Neuronal stem cell (in vitro differentiated cells): ENCODE measurements around the gene BAZ2B.

Experiments
- DNase-seq: peaks from one replicate; pipeline ENCODE4 v3.0.0-alpha.2; 2013; ENCODE audit warnings: low spot score
- H2AFZ ChIP-seq: one replicate; pipeline ENCODE4 v1.6.1; 2013; ENCODE audit warnings: mild to moderate bottlenecking, low read length, inconsistent platforms
- H2AK5ac ChIP-seq: 2 replicates; pipeline ENCODE4 v1.6.1; 2013; ENCODE audit warnings: low read depth, mild to moderate bottlenecking, inconsistent platforms, low read length, moderate library complexity, mixed read lengths
- H2BK120ac ChIP-seq: 2 replicates; pipeline ENCODE4 v1.6.1; 2013; ENCODE audit warnings: low read depth, mild to moderate bottlenecking, inconsistent platforms, low read length, moderate library complexity, mixed read lengths
- H2BK12ac ChIP-seq: one replicate; pipeline ENCODE4 v1.6.1; 2013; ENCODE audit warnings: low read length, inconsistent platforms
- H2BK15ac ChIP-seq: 2 replicates; pipeline ENCODE4 v1.6.1; 2013; ENCODE audit warnings: mild to moderate bottlenecking, low read length, inconsistent platforms, mixed read lengths
- H2BK5ac ChIP-seq: one replicate; pipeline ENCODE4 v1.6.1; 2013; ENCODE audit warnings: inconsistent platforms, mild to moderate bottlenecking, low read length, moderate library complexity
- H3K14ac ChIP-seq: one replicate; pipeline ENCODE4 v1.6.1; 2013; ENCODE audit warnings: low read length, inconsistent platforms
- H3K18ac ChIP-seq: 2 replicates; pipeline ENCODE4 v1.6.1; 2013; ENCODE audit warnings: low read length, inconsistent platforms
- H3K23ac ChIP-seq: 2 replicates; pipeline ENCODE4 v1.6.1; 2013; ENCODE audit warnings: low read depth, mild to moderate bottlenecking, mixed read lengths, low read length, inconsistent platforms; ENCODE audit not compliant: poor library complexity
- H3K27ac ChIP-seq: replicated peaks from 3 replicates; pipeline ENCODE4 v1.5.1; 2013; ENCODE audit warnings: low read length, inconsistent platforms
- H3K27me3 ChIP-seq, 3 experiments: 2 replicates each; pipeline ENCODE4 v1.6.1; 2013; ENCODE audit warnings: low read length in 3 of 3, mild to moderate bottlenecking in 2 of 3, inconsistent platforms in 1 of 3, low read depth in 1 of 3, mixed read lengths in 1 of 3, moderate library complexity in 1 of 3; ENCODE audit not compliant: control insufficient read depth in 3 of 3, insufficient read depth in 3 of 3
- H3K36me3 ChIP-seq, 2 donors: replicated peaks in 1 of 2; 2 replicates each; pipeline ENCODE4 v1.6.1; 2013; ENCODE audit warnings: low read length in 2 of 2; ENCODE audit not compliant: control insufficient read depth in 2 of 2, insufficient read depth in 2 of 2
- H3K4ac ChIP-seq: 2 replicates; pipeline ENCODE4 v1.6.1; 2013; ENCODE audit warnings: inconsistent platforms, mild to moderate bottlenecking, low read length, moderate library complexity
- H3K4me1 ChIP-seq, 2 donors: 1 replicate in 1 of 2; 2 replicates in 1 of 2; pipeline ENCODE4 v1.6.1; 2013; ENCODE audit warnings: low read length in 2 of 2, low read depth in 1 of 2; ENCODE audit not compliant: control insufficient read depth in 2 of 2, insufficient read depth in 1 of 2
- H3K4me2 ChIP-seq: one replicate; pipeline ENCODE4 v1.6.1; 2013; ENCODE audit warnings: mild to moderate bottlenecking, low read length, inconsistent platforms; ENCODE audit not compliant: insufficient read depth, poor library complexity, severe bottlenecking
- H3K4me3 ChIP-seq, 2 donors: 2 replicates each; pipeline ENCODE4 v1.5.1; 2013; ENCODE audit warnings: low read length in 2 of 2, mild to moderate bottlenecking in 2 of 2, inconsistent platforms in 1 of 2, moderate library complexity in 1 of 2
- H3K79me1 ChIP-seq: one replicate; pipeline ENCODE4 v1.6.1; 2013; ENCODE audit warnings: low read depth, mild to moderate bottlenecking, inconsistent platforms, low read length, moderate library complexity
- H3K9ac ChIP-seq: one replicate; pipeline ENCODE4 v1.6.1; 2013; ENCODE audit warnings: mild to moderate bottlenecking, low read depth, low read length, inconsistent platforms; ENCODE audit not compliant: poor library complexity
- H3K9me3 ChIP-seq, 2 donors: replicated peaks in 1 of 2; 2 replicates each; pipeline versions ENCODE3 to v1.6.1; 2013; ENCODE audit warnings: low read length in 2 of 2, mild to moderate bottlenecking in 2 of 2, inconsistent platforms in 1 of 2, low read depth in 1 of 2, mixed read lengths in 1 of 2, moderate library complexity in 1 of 2; ENCODE audit not compliant: control insufficient read depth in 2 of 2, insufficient read depth in 1 of 2
- H4K8ac ChIP-seq: one replicate; pipeline ENCODE4 v1.6.1; 2013; ENCODE audit warnings: low read depth, mild to moderate bottlenecking, inconsistent platforms, low read length, moderate library complexity
- H4K91ac ChIP-seq: one replicate; pipeline ENCODE4 v1.6.1; 2013; ENCODE audit warnings: low read length, low read depth, mild to moderate bottlenecking, inconsistent platforms; ENCODE audit not compliant: poor library complexity
- WGBS, 2 donors: extraction: QIAGEN DNeasy Blood & Tissue Kit; methylation state at CpG; one replicate each; pipeline ENCODE4 v1.1.7; 2013; ENCODE audit warnings: missing lambda C conversion rate in 2 of 2, mixed read lengths in 1 of 2; ENCODE audit not compliant: insufficient read length in 2 of 2, insufficient replicate concordance in 1 of 2; ENCODE audit errors: extremely low coverage in 2 of 2; 5-methylcytosine and 5-hydroxymethylcytosine counted together

The BAZ2B gene

GRCh38 chr2:159290289-159290907, 325.9 kb downstream of the BAZ2B start:
- DNase-seq: no peak

GRCh38 chr2:159287733-159288132, 328.6 kb downstream of the BAZ2B start:
- Histone ChIP-seq H2BK5ac (no peak overlapping the region), H3K79me1 (peaks cover 3% of the 10 kb centered on the region), H3K9ac (no peak overlapping the region), H3K4me3 (peak overlapping the region in 1 of 2 donors; percentile 73), H3K27me3 (no peaks in the 10 kb centered on the region), H3K9me3 (no peaks in the 10 kb centered on the region), H2BK12ac (no peak overlapping the region), H2BK15ac (no peak overlapping the region), H2AFZ (peak overlapping the region; percentile 94), H3K23ac (no peak overlapping the region), H3K4me1 (peaks cover 4 to 5% of the 10 kb centered on the region in 2 donors), H4K8ac (no peak overlapping the region), H3K4me2 (no peak overlapping the region), H2BK120ac (no peak overlapping the region), H4K91ac (no peak overlapping the region), H2AK5ac (no peak overlapping the region), H3K4ac (no peak overlapping the region), H3K14ac (no peak overlapping the region), H3K36me3 (peaks cover under 1 to 2% of the 10 kb centered on the region in 2 donors), H3K27ac (no peak overlapping the region), H3K18ac (no peak overlapping the region)
- DNase-seq: no peak

More at GRCh38 chr2:159290289-159290907, 325.9 kb downstream of the BAZ2B start:
- no peak overlapping the region for H3K4ac ChIP-seq
- H2BK5ac ChIP-seq: no peak overlapping the region
- no peak overlapping the region for H2AK5ac ChIP-seq
- no peaks in the 10 kb centered on the region for H3K79me1 ChIP-seq
- H2BK15ac ChIP-seq: no peak overlapping the region
- H2BK12ac ChIP-seq: no peak overlapping the region
- no peaks in the 10 kb centered on the region for H3K27me3 ChIP-seq
- H3K4me3 ChIP-seq: no peak overlapping the region
- H3K36me3 ChIP-seq: no peaks in the 10 kb centered on the region
- no peak overlapping the region for H3K18ac ChIP-seq
- H3K9ac ChIP-seq: no peak overlapping the region
- no peak overlapping the region for H2BK120ac ChIP-seq
- H3K23ac ChIP-seq: no peak overlapping the region
- no peak overlapping the region for H4K91ac ChIP-seq
- H3K14ac ChIP-seq: no peak overlapping the region
- no peak overlapping the region for H4K8ac ChIP-seq
- H3K4me1 ChIP-seq: peaks cover 3 to 4% of the 10 kb centered on the region in 2 donors
- no peak overlapping the region for H3K27ac ChIP-seq
- no peak overlapping the region for H2AFZ ChIP-seq
- H3K9me3 ChIP-seq: no peaks in the 10 kb centered on the region
- no CpG with 5 or more reads among the region's 7 CpGs for WGBS, 2 donors
- no peak overlapping the region for H3K4me2 ChIP-seq

- H3K23ac ChIP-seq: no peak overlapping the region
- no peak overlapping the region for H2AK5ac ChIP-seq
- H3K9me3 ChIP-seq: no peaks in the 10 kb centered on the region
- no peak overlapping the region for H3K14ac ChIP-seq
- H3K36me3 ChIP-seq: peaks cover 1 to 7% of the 10 kb centered on the region in 2 donors
- peak; percentile 97 for DNase-seq
- peaks cover 0 to 2% of the 10 kb centered on the region in 2 donors for H3K4me1 ChIP-seq
- no peak overlapping the region for H4K91ac ChIP-seq
- no peak overlapping the region for H2BK12ac ChIP-seq
- H2BK5ac ChIP-seq: no peak overlapping the region
- peak overlapping the region; percentile 94 for H2AFZ ChIP-seq
- peak overlapping the region; percentile 96 for H3K18ac ChIP-seq
- peak overlapping the region; percentile 94 for H3K4me2 ChIP-seq
- no peak overlapping the region for H3K4ac ChIP-seq
- no peak overlapping the region for H2BK15ac ChIP-seq
- H3K27me3 ChIP-seq: no peaks in the 10 kb centered on the region
- H3K79me1 ChIP-seq: peaks cover 3% of the 10 kb centered on the region
- peak overlapping the region; percentile 88 for H3K9ac ChIP-seq
- H4K8ac ChIP-seq: no peak overlapping the region
- no CpG with 5 or more reads among the region's 50 CpGs for WGBS, 2 donors
- H2BK120ac ChIP-seq: no peak overlapping the region
- H3K4me3 ChIP-seq: peak overlapping the region; percentile 73 to 92
- H3K27ac ChIP-seq: peak overlapping the region; percentile 92
Observed at GRCh38 chr2:159286709-159287441, 329.5 kb downstream of the BAZ2B start.

- peak within 1 kb of the TSS; percentile 96 for H3K18ac ChIP-seq
- no peak within 1 kb of the TSS for H2BK12ac ChIP-seq
- H3K9me3 ChIP-seq: no peaks in the 10 kb centered on the region
- peaks cover 3% of the 10 kb centered on the region for H3K79me1 ChIP-seq
- peak within 1 kb of the TSS; percentile 92 for H3K27ac ChIP-seq
- no peak within 1 kb of the TSS for H3K4ac ChIP-seq
- H2BK5ac ChIP-seq: peak within 1 kb of the TSS; percentile 22
- H3K4me1 ChIP-seq: peaks cover 0 to 2% of the 10 kb centered on the region in 2 donors
- DNase-seq: peak; percentile 50
- H2BK120ac ChIP-seq: peak within 1 kb of the TSS; percentile 16
- H4K91ac ChIP-seq: no peak within 1 kb of the TSS
- peak within 1 kb of the TSS; percentile 94 for H3K4me2 ChIP-seq
- no peak within 1 kb of the TSS for H3K23ac ChIP-seq
- peak within 1 kb of the TSS; percentile 98 for H3K14ac ChIP-seq
- peak within 1 kb of the TSS; percentile 94 for H2AFZ ChIP-seq
- H3K4me3 ChIP-seq: peak within 1 kb of the TSS; percentile 73 to 92
- peak within 1 kb of the TSS; percentile 96 for H2BK15ac ChIP-seq
- H3K9ac ChIP-seq: peak within 1 kb of the TSS; percentile 88
- WGBS, 2 donors: no CpG with 5 or more reads among the region's 64 CpGs
- peak within 1 kb of the TSS; percentile 19 for H4K8ac ChIP-seq
- H3K27me3 ChIP-seq: no peaks in the 10 kb centered on the region
- H2AK5ac ChIP-seq: peak within 1 kb of the TSS; percentile 22
- H3K36me3 ChIP-seq: peaks cover 1 to 13% of the 10 kb centered on the region in 2 donors
Observed at GRCh38 chr2:159285929-159286708, 330.2 kb downstream of the BAZ2B start, which contains the start of gene WDSUB1. TSS of gene WDSUB1 (minus strand) at chr2:159286703. CDS start at chr2:159283069, 3,634 bp downstream.
